Astrocyte (in vitro differentiated cells and primary cell): ENCODE data around the gene NHLH1. TPM values are rescaled to one million over a fixed set of nuclear protein-coding genes. Genes with fewer than 3 reads are reported as not detected.

Source experiments
- DNase-seq: peaks from one replicate; pipeline ENCODE4 v3.0.0-alpha.2; 2010; ENCODE audit warnings: low read depth
- FAIRE-seq: peaks from 2 replicates; lab custom pipeline; 2011; peaks lifted over from hg19 to GRCh38; lab: Jason Lieb, UNC
- H2AFZ ChIP-seq: 2 replicates; pipeline ENCODE4 v1.6.0; 2012; ENCODE audit warnings: low read depth, low read length, inconsistent platforms
- H3K27ac ChIP-seq: 2 replicates; pipeline ENCODE4 v1.5.1; 2011; ENCODE audit warnings: low read depth, low read length, inconsistent platforms
- H3K27me3 ChIP-seq: 2 replicates; pipeline ENCODE4 v1.6.0; 2011; ENCODE audit warnings: low read length, inconsistent platforms; ENCODE audit not compliant: insufficient read depth
- H3K36me3 ChIP-seq: 2 replicates; pipeline ENCODE4 v1.5.1; 2011; ENCODE audit warnings: low read length, inconsistent platforms; ENCODE audit not compliant: insufficient read depth
- H3K4me1 ChIP-seq: 2 replicates; pipeline ENCODE4 v1.5.1; 2011; ENCODE audit warnings: low read length, inconsistent platforms; ENCODE audit not compliant: insufficient read depth
- H3K4me2 ChIP-seq: 2 replicates; pipeline ENCODE4 v1.6.0; 2012; ENCODE audit warnings: low read length, inconsistent platforms
- H3K4me3 ChIP-seq: 2 replicates; pipeline ENCODE4 v1.5.1; 2011; ENCODE audit warnings: low read depth, mild to moderate bottlenecking, low read length, inconsistent platforms; ENCODE audit not compliant: insufficient read depth
- H3K79me2 ChIP-seq: 2 replicates; pipeline ENCODE4 v1.6.0; 2012; ENCODE audit warnings: mild to moderate bottlenecking, low read length, inconsistent platforms; ENCODE audit not compliant: insufficient read depth
- H3K9ac ChIP-seq: 2 replicates; pipeline ENCODE4 v1.6.0; 2012; ENCODE audit warnings: mild to moderate bottlenecking, low read length, inconsistent platforms
- H3K9me3 ChIP-seq: 2 replicates; pipeline ENCODE4 v1.5.1; 2012; ENCODE audit warnings: low read depth, mild to moderate bottlenecking, low read length, inconsistent platforms; ENCODE audit not compliant: insufficient read depth
- H4K20me1 ChIP-seq: 2 replicates; pipeline ENCODE4 v1.6.0; 2012; ENCODE audit warnings: low read length, inconsistent platforms; ENCODE audit not compliant: insufficient read depth
- H3K27ac Mint-ChIP-seq: one replicate; pipeline ENCODE4 v1.8.0; 2021; ENCODE audit warnings: mild to moderate bottlenecking, mixed read lengths; ENCODE audit not compliant: unreplicated experiment
- H3K27me3 Mint-ChIP-seq: one replicate; pipeline ENCODE4 v1.8.0; 2021; ENCODE audit warnings: low read depth, mixed read lengths; ENCODE audit not compliant: unreplicated experiment
- H3K36me3 Mint-ChIP-seq: one replicate; pipeline ENCODE4 v1.8.0; 2021; ENCODE audit warnings: low read depth, mixed read lengths; ENCODE audit not compliant: unreplicated experiment
- H3K4me1 Mint-ChIP-seq: one replicate; pipeline ENCODE4 v1.8.0; 2021; ENCODE audit warnings: low read depth, mixed read lengths; ENCODE audit not compliant: unreplicated experiment
- H3K4me3 Mint-ChIP-seq: one replicate; pipeline ENCODE4 v1.8.0; 2021; ENCODE audit warnings: mild to moderate bottlenecking, moderate library complexity, mixed read lengths; ENCODE audit not compliant: unreplicated experiment
- H3K9me3 Mint-ChIP-seq: one replicate; pipeline ENCODE4 v1.8.0; 2021; ENCODE audit warnings: mild to moderate bottlenecking, mixed read lengths; ENCODE audit not compliant: unreplicated experiment
- CTCF ChIP-seq: IDR thresholded peaks from 2 replicates; pipeline ENCODE4 v1.5.1; 2011; ENCODE audit warnings: low read depth, mild to moderate bottlenecking, inconsistent platforms, low read length, moderate library complexity; ENCODE audit not compliant: insufficient read depth
- EZH2 ChIP-seq: IDR thresholded peaks from 2 replicates; pipeline ENCODE4 v1.6.1; 2012; ENCODE audit warnings: mild to moderate bottlenecking, low read length, inconsistent platforms; ENCODE audit not compliant: insufficient read depth
- total RNA-seq: library from RNA; stranded (reverse); gene quantifications from 2 replicates; pipeline ENCODE4 v1.2.1, GENCODE V29; 2021

NHLH1 gene
- total RNA-seq, 1 donor from 2014 or later: 0.70 TPM

GRCh38 chr1:160363951-160364735, 2.7 kb upstream of the NHLH1 start:
- no peak for DNase-seq
- H3K27ac Mint-ChIP-seq: peak overlapping the region; percentile 41
- Histone ChIP-seq H4K20me1 (peaks cover 11% of the 10 kb centered on the region), H3K9me3 (no peaks in the 10 kb centered on the region), H3K4me1 (no peaks in the 10 kb centered on the region), H2AFZ (no peak overlapping the region), H3K4me3 (no peak overlapping the region), H3K9ac (no peak overlapping the region), H3K27me3 (no peaks in the 10 kb centered on the region), H3K36me3 (peaks cover 3% of the 10 kb centered on the region), H3K4me2 (no peak overlapping the region), H3K27ac (no peak overlapping the region), H3K79me2 (no peaks in the 10 kb centered on the region)
- H3K27me3 Mint-ChIP-seq: peaks cover 10% of the 10 kb centered on the region
- peaks cover 16% of the 10 kb centered on the region for H3K36me3 Mint-ChIP-seq
- no peak for TF ChIP-seq CTCF
- TF ChIP-seq EZH2: no peak
- no peak for FAIRE-seq
- H3K4me1 Mint-ChIP-seq: peaks cover 11% of the 10 kb centered on the region
- no peaks in the 10 kb centered on the region for H3K9me3 Mint-ChIP-seq
- H3K4me3 Mint-ChIP-seq: no peak overlapping the region

GRCh38 chr1:160365325-160365724, 1.5 kb upstream of the NHLH1 start:
- Histone ChIP-seq H3K4me3 (no peak overlapping the region), H3K36me3 (no peaks in the 10 kb centered on the region), H3K9me3 (no peaks in the 10 kb centered on the region), H3K27ac (no peak overlapping the region), H3K4me2 (no peak overlapping the region), H4K20me1 (peaks cover 4% of the 10 kb centered on the region), H3K4me1 (no peaks in the 10 kb centered on the region), H3K27me3 (no peaks in the 10 kb centered on the region), H2AFZ (no peak overlapping the region), H3K79me2 (no peaks in the 10 kb centered on the region), H3K9ac (no peak overlapping the region)
- FAIRE-seq (no peak), DNase-seq (no peak)
- H3K36me3 Mint-ChIP-seq: peaks cover 13% of the 10 kb centered on the region
- H3K4me1 Mint-ChIP-seq: peaks cover 8% of the 10 kb centered on the region
- H3K27me3 Mint-ChIP-seq: peaks cover 10% of the 10 kb centered on the region
- peak overlapping the region; percentile 45 for H3K4me3 Mint-ChIP-seq
- TF ChIP-seq EZH2 (no peak), CTCF (no peak)
- H3K9me3 Mint-ChIP-seq: no peaks in the 10 kb centered on the region
- no peak overlapping the region for H3K27ac Mint-ChIP-seq

GRCh38 chr1:160367516-160367900, 637 bp downstream of the NHLH1 start:
- Histone ChIP-seq H4K20me1 (no peaks in the 10 kb centered on the region), H3K4me3 (no peak overlapping the region), H3K9ac (no peak overlapping the region), H3K27me3 (no peaks in the 10 kb centered on the region), H3K27ac (no peak overlapping the region), H3K36me3 (no peaks in the 10 kb centered on the region), H3K4me2 (no peak overlapping the region), H3K9me3 (no peaks in the 10 kb centered on the region), H3K79me2 (no peaks in the 10 kb centered on the region), H2AFZ (no peak overlapping the region), H3K4me1 (no peaks in the 10 kb centered on the region)
- H3K4me1 Mint-ChIP-seq: peaks cover 2% of the 10 kb centered on the region
- H3K27me3 Mint-ChIP-seq: peaks cover 10% of the 10 kb centered on the region
- TF ChIP-seq CTCF (no peak), EZH2 (no peak)
- H3K4me3 Mint-ChIP-seq: no peak overlapping the region
- H3K9me3 Mint-ChIP-seq: no peaks in the 10 kb centered on the region
- peaks cover 4% of the 10 kb centered on the region for H3K36me3 Mint-ChIP-seq
- H3K27ac Mint-ChIP-seq: no peak overlapping the region
- DNase-seq (no peak), FAIRE-seq (no peak)
